Osteoblast (primary cell): ENCODE results near the gene VASH2. TPM values are rescaled to one million over a fixed set of nuclear protein-coding genes. Genes with fewer than 3 reads are reported as not detected.
"Not testable (repeated sequence)": the region's sequence is repeated elsewhere in the genome, so short reads cannot be mapped to it uniquely, and the experiment has no call there.

Experiments
- DNase-seq: peaks from one replicate; pipeline ENCODE4 v3.0.0; 2011; ENCODE audit warnings: low spot score, mixed read lengths; ENCODE audit not compliant: insufficient read length; ENCODE audit errors: missing footprints
- H2AFZ ChIP-seq: 2 replicates; pipeline ENCODE4 v1.6.0; 2011; ENCODE audit warnings: mild to moderate bottlenecking, low read length
- H3K27ac ChIP-seq: 2 replicates; pipeline ENCODE4 v1.5.1; 2011; ENCODE audit warnings: mild to moderate bottlenecking, low read depth, low read length, moderate library complexity
- H3K27me3 ChIP-seq: 2 replicates; pipeline ENCODE4 v1.6.0; 2012; ENCODE audit warnings: mild to moderate bottlenecking, control low read depth, inconsistent platforms, low read length, moderate library complexity; ENCODE audit not compliant: insufficient read depth
- H3K36me3 ChIP-seq: 2 replicates; pipeline ENCODE4 v1.5.1; 2011; ENCODE audit warnings: mild to moderate bottlenecking, low read length, control low read depth, moderate library complexity; ENCODE audit not compliant: insufficient read depth
- H3K4me1 ChIP-seq: 2 replicates; pipeline ENCODE4 v1.5.1; 2011; ENCODE audit warnings: mild to moderate bottlenecking, low read length, control low read depth, moderate library complexity; ENCODE audit not compliant: insufficient read depth
- H3K4me2 ChIP-seq: 2 replicates; pipeline ENCODE4 v1.6.0; 2011; ENCODE audit warnings: mild to moderate bottlenecking, low read length; ENCODE audit not compliant: insufficient read depth
- H3K4me3 ChIP-seq: fragments of 200-600 bp; sonication (generic); 3 replicates; pipeline ENCODE4 v1.5.1; 2012; ENCODE audit warnings: mild to moderate bottlenecking, low read length, inconsistent platforms; ENCODE audit not compliant: insufficient read depth
- H3K79me2 ChIP-seq: 2 replicates; pipeline ENCODE4 v1.6.0; 2012; ENCODE audit warnings: mild to moderate bottlenecking, low read length, control low read depth, inconsistent platforms; ENCODE audit not compliant: insufficient read depth
- H3K9me3 ChIP-seq: 2 replicates; pipeline ENCODE4 v1.5.1; 2011; ENCODE audit warnings: low read depth, low read length, control low read depth
- H4K20me1 ChIP-seq: 2 replicates; pipeline ENCODE4 v1.6.0; 2012; ENCODE audit warnings: mild to moderate bottlenecking, low read length, control low read depth; ENCODE audit not compliant: insufficient read depth
- total RNA-seq: library from RNA; depleted of rRNA; stranded (reverse); fragments of >200 nt; gene quantifications from 2 replicates; pipeline ENCODE4 v1.2.3, GENCODE V29; 2012
- TF ChIP-seq, protein P1 (sequence below): IDR thresholded peaks from 2 replicates; pipeline ENCODE4 v1.5.1; 2011; ENCODE audit warnings: mild to moderate bottlenecking, low read depth, low read length, moderate library complexity; ENCODE audit errors: extremely low read depth

The VASH2 gene
- total RNA-seq, 1 donor, result 1.1 TPM

DNA sequence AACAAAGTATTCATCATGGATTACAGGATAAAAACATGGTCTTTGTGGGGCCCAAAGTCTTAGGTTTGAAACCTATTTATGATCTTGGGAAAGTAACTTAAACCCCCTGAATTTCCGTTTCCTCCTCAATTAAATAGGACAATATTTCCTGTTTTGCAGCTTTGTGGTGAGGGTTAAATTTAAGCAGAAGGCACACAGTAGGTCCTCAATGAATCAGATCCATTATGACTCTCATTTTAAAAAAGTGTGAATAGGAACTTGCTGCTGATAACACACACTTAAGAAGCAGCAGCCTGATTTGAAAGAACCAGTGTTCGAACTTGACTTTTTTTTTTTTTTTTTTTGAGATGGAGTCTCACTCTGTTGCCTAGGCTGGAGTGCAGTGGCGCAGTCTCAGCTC, 41.4 kb upstream of the VASH2 start:
- H4K20me1 ChIP-seq, result no peaks in the 10 kb centered on the region
- H3K36me3 ChIP-seq, result no peaks in the 10 kb centered on the region
- TF ChIP-seq, protein P1, sequence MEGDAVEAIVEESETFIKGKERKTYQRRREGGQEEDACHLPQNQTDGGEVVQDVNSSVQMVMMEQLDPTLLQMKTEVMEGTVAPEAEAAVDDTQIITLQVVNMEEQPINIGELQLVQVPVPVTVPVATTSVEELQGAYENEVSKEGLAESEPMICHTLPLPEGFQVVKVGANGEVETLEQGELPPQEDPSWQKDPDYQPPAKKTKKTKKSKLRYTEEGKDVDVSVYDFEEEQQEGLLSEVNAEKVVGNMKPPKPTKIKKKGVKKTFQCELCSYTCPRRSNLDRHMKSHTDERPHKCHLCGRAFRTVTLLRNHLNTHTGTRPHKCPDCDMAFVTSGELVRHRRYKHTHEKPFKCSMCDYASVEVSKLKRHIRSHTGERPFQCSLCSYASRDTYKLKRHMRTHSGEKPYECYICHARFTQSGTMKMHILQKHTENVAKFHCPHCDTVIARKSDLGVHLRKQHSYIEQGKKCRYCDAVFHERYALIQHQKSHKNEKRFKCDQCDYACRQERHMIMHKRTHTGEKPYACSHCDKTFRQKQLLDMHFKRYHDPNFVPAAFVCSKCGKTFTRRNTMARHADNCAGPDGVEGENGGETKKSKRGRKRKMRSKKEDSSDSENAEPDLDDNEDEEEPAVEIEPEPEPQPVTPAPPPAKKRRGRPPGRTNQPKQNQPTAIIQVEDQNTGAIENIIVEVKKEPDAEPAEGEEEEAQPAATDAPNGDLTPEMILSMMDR, result no peak
- H3K4me1 ChIP-seq, result no peaks in the 10 kb centered on the region
- H3K27me3 ChIP-seq, result peaks cover 3% of the 10 kb centered on the region
- H3K79me2 ChIP-seq, result no peaks in the 10 kb centered on the region
- DNase-seq, result no peak
- no peak overlapping the region for H3K27ac ChIP-seq
- no peak overlapping the region for H3K4me3 ChIP-seq
- no peak overlapping the region for H3K4me2 ChIP-seq
- H2AFZ ChIP-seq, result no peak overlapping the region
- no peaks in the 10 kb centered on the region for H3K9me3 ChIP-seq

DNA sequence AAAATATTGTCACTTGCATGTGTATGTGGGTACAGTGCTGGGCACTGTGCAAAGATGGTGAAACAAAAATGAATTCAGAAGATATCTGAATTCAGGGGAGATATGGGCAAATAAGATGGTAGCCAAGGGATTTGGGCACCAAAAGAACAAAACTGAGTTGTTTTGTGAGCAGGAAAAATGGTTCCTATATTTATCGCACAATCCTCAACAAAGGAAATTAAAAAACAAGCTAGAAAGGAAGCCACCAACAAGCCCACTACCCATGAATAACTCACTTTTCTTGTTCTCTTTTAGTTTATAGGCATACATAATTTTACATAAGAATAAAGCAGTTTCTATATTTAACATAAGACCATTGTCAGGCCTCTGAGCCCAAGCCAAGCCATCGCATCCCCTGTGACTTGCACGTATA, 40.7 kb upstream of the VASH2 start:
- H3K4me3 ChIP-seq, result no peak overlapping the region
- H2AFZ ChIP-seq, result no peak overlapping the region

DNA sequence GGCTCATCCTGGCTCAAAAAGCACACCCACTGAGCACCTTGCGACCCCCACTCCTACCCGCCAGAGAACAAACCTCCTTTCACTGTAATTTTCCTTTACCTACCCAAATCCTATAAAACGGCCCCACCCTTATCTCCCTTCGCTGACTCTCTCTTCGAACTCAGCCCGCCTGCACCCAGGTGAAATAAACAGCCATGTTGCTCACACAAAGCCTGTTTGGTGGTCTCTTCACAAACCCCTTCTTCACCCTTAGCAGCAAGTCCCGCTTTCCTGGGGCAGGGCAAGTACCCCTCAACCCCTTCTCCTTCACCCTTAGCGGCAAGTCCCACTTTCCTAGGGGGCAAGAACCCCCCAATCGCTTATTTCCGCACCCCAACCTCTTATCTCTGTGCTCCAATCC, 40.1 kb upstream of the VASH2 start:
- H3K27ac ChIP-seq, DNase-seq, H3K4me3 ChIP-seq, H3K27me3 ChIP-seq, H3K79me2 ChIP-seq, H3K9me3 ChIP-seq, H3K36me3 ChIP-seq, H4K20me1 ChIP-seq, H2AFZ ChIP-seq, H3K4me2 ChIP-seq, H3K4me1 ChIP-seq: not testable (repeated sequence)

More for the DNA sequence above, 40.7 kb upstream of the VASH2 start:
- no peaks in the 10 kb centered on the region for H3K79me2 ChIP-seq
- no peaks in the 10 kb centered on the region for H3K9me3 ChIP-seq
- no peak overlapping the region for H3K27ac ChIP-seq
- DNase-seq, result no peak
- H4K20me1 ChIP-seq, result no peaks in the 10 kb centered on the region
- H3K27me3 ChIP-seq, result peaks cover 3% of the 10 kb centered on the region
- H3K4me2 ChIP-seq, result no peak overlapping the region
- TF ChIP-seq, protein P1, result no peak
- no peaks in the 10 kb centered on the region for H3K36me3 ChIP-seq
- H3K4me1 ChIP-seq, result no peaks in the 10 kb centered on the region

DNA sequence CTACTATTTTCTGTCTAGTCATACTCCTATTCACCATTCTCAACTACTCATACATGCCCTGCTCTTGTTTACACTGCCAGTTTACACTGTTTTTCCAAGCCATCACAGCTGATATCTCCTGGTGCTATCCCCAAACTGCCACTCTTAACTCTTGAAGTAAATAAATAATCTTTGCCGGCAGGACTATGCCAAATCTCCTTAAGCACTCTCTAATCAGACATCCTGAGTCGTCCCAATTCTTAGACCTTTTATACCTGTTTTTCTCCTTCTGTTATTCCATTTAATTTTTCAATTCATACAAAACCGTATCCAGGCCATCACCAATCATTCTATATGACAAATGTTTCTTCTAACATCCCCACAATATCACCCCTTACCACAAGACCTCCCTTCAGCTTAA, 36.7 kb upstream of the VASH2 start:
- H3K79me2 ChIP-seq, H3K36me3 ChIP-seq, H3K27ac ChIP-seq, H4K20me1 ChIP-seq, H3K9me3 ChIP-seq, H3K4me3 ChIP-seq, H3K27me3 ChIP-seq, H2AFZ ChIP-seq, H3K4me2 ChIP-seq, DNase-seq, H3K4me1 ChIP-seq: not testable (repeated sequence)

DNA sequence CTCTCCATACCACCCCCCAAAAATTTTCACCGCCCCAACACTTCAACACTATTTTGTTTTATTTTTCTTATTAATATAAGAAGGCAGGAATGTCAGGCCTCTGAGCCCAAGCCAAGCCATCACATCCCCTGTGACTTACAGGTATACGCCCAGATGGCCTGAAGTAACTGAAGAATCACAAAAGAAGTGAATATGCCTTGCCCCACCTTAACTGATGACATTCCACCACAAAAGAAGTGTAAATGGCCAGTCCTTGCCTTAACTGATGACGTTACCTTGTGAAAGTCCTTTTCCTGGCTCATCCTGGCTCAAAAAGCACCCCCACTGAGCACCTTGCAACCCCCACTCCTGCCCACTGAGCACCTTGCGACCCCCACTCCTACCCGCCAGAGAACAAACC, 36.2 kb upstream of the VASH2 start:
- H3K79me2 ChIP-seq, H2AFZ ChIP-seq, H3K36me3 ChIP-seq: not testable (repeated sequence)

More for the DNA sequence above, 36.2 kb upstream of the VASH2 start:
- not testable (repeated sequence) for H3K27ac ChIP-seq, H3K4me1 ChIP-seq, H3K4me3 ChIP-seq, H3K9me3 ChIP-seq, H4K20me1 ChIP-seq, H3K4me2 ChIP-seq, DNase-seq, H3K27me3 ChIP-seq
